ENCODE data around the gene SCUBE1.
"Not testable (repeated sequence)": the region's sequence is repeated elsewhere in the genome, so short reads cannot be mapped to it uniquely, and the experiment has no call there.

Gene SCUBE1

DNA sequence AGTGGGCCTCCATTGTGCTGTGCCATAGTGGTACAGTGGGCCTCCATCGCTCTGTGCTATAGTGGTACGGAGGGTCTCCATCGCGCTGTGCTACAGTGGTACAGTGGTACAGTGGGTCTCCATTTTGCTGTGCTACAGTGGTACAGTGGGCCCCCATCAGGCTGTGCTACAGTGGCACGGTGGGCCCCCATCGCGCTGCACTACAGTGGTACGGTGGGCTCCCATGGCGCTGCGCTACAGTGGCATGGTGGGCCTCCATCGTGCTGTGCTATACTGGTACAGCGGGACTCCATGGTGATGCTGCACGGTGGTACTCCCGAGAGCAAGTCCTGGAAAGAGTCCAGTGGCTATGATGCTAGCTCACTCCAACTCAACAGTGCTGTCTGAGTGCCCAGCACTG lies 51.8 kb downstream of the SCUBE1 start:
- Mint-ChIP-seq H3K9me3 (no peaks in the 10 kb centered on the region), H3K27ac (no peak overlapping the region), H3K36me3 (peaks cover 5% of the 10 kb centered on the region), H3K4me3 (no peak overlapping the region), H3K4me1 (peaks cover 14% of the 10 kb centered on the region)
- ATAC-seq = no peak
- no peak for DNase-seq (ENCODE audit: low spot score in 2 of 2)

DNA sequence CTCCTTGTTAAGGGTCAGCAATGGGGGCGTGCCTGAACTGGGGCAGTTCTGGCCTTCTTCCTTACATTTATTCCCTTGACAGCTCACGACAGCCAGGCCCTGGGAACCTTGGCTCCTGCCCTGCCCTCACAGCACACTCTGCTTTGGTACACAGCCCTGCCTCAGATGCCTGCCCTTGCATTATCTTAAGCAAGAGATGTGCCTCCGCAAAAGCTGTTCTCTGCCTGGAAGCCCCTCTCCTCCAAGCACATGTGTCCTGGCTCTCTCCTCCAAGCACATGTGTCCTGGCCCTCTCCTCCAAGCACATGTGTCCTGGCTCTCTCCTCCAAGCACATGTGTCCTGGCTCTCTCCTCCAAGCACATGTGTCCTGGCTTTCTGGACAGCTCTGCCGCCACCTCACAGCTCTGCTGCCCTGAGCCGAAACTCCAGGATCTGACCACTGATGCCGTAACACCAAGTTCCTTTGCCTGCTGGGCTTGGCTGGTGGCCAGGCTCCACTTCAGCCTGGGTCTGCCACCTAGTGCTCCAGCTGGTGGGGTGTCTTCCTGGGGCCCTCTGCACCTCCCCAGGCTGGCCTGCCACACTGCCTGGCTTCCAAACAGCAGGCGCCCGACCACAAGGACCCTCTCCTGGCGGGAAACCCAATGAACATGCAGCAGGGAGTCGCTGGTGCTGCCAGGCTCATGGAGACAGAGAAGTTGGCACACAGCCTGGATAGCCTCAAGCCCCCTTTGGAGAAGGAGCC lies 53.0 kb downstream of the SCUBE1 start:
- ATAC-seq (no peak), DNase-seq (ENCODE audit: low spot score in 2 of 2) (no peak)
- H3K9me3 Mint-ChIP-seq = no peaks in the 10 kb centered on the region
- peak overlapping the region; percentile 58 for H3K27ac Mint-ChIP-seq
- peaks cover 14% of the 10 kb centered on the region for H3K4me1 Mint-ChIP-seq
- H3K36me3 Mint-ChIP-seq = peaks cover 5% of the 10 kb centered on the region
- no peak overlapping the region for H3K4me3 Mint-ChIP-seq

DNA sequence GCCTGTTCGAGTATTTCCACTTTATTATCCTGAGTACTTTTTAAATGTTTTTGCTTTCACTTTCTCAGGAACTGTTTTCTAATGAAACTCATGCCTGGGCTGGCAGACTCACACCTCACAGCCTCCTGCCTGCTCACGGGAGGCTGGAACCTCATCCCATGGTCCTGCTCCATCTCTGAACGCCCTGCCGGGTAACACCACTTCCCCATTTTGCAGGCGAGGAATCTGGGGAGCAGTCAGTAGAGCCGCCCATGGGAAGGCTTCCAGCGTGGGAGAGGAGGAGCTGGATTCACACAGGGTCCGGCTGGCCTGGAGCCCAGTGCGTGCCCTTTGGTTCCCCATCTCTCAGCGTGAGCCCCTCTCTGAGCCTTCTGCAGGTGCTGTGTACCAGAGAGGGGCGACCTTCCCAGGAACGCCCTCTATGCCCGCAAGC lies 53.6 kb downstream of the SCUBE1 start:
- H3K27ac Mint-ChIP-seq = peak overlapping the region; percentile 58
- no peak overlapping the region for H3K4me3 Mint-ChIP-seq
- peaks cover 14% of the 10 kb centered on the region for H3K4me1 Mint-ChIP-seq
- peaks cover 5% of the 10 kb centered on the region for H3K36me3 Mint-ChIP-seq
- DNase-seq (ENCODE audit: low spot score in 2 of 2) (no peak), ATAC-seq (no peak)
- no peaks in the 10 kb centered on the region for H3K9me3 Mint-ChIP-seq

DNA sequence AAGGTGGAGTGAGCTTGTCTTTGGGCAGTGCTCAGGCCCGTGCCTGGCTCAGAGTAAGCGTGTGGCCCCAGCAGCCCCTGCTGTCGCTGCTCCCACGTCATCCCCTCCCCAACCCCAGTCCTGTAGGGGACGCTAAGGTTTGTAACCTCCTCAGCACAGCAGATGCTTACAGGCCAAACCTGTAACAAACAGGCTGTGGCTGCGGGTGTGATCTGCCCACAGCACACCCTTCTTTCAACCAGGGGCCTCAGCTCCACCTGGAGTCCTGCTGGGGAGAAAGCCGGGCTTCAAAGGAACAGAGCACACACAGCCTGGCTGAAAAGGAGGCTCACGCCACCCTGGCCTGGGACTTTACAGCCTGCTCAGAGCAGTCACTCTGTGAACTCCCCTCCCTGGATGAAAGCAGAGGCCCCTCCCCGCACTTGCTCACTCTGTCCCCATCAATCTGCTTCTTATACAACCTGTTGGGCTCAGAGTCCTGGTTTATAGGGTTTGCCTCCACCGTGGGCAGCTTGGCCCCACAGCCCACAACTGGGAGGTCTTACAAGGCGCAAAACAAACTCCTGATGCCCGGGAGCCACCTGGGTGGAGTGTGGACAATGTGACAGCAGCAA lies 54.3 kb downstream of the SCUBE1 start:
- Mint-ChIP-seq H3K27ac (peak overlapping the region; percentile 58), H3K9me3 (no peaks in the 10 kb centered on the region), H3K36me3 (peaks cover 5% of the 10 kb centered on the region), H3K4me1 (peaks cover 14% of the 10 kb centered on the region), H3K4me3 (no peak overlapping the region)
- peak; percentile 35 for ATAC-seq
- DNase-seq (ENCODE audit: low spot score in 2 of 2) = no peak

DNA sequence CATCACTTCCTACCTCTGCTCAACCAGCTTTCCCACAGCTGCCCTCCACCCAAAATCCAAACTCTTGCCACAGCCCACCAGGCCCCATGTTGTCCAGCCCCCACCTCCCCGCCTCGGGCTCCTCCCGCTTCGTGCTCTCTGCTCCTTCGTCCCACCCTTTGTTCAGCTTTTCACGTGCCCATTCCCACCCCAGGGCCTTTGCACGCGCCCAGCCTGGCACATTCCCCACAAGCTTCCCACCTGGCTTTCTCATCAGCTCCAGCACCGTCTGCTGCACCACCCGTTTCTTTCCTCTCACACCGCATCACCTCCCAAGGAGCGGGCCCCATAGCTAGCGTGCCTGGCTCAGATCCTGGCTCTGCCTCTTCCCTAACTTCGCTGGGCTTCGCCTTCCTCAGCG lies 54.8 kb downstream of the SCUBE1 start:
- Mint-ChIP-seq H3K4me1 (peaks cover 14% of the 10 kb centered on the region), H3K4me3 (no peak overlapping the region), H3K9me3 (no peaks in the 10 kb centered on the region), H3K27ac (peak overlapping the region; percentile 58), H3K36me3 (peaks cover 5% of the 10 kb centered on the region)
- no peak for DNase-seq (ENCODE audit: low spot score in 2 of 2)
- no peak for ATAC-seq

DNA sequence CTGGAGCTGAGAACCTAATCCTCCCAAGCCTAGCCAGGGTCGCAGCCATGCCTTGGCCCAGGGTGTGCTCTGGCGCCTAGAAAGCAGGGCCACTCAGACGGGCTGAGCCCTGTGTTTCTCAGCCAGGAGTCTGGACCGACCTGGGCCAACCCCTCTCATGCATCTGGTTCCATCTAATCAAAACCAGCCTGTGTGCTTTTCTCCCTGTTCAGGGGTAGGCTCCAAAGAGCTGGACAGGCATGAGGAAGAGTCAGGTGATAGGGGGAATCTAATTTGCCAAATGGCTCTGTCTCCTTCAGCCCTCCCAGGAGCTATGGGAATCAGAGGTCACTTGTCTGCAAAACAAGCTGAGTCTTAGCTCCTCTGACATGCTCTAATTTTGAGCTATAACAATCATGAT lies 55.7 kb downstream of the SCUBE1 start:
- Mint-ChIP-seq H3K36me3 (peaks cover 5% of the 10 kb centered on the region), H3K9me3 (no peaks in the 10 kb centered on the region), H3K4me3 (no peak overlapping the region), H3K27ac (no peak overlapping the region), H3K4me1 (peaks cover 15% of the 10 kb centered on the region)
- no peak for DNase-seq (ENCODE audit: low spot score in 2 of 2)
- no peak for ATAC-seq

DNA sequence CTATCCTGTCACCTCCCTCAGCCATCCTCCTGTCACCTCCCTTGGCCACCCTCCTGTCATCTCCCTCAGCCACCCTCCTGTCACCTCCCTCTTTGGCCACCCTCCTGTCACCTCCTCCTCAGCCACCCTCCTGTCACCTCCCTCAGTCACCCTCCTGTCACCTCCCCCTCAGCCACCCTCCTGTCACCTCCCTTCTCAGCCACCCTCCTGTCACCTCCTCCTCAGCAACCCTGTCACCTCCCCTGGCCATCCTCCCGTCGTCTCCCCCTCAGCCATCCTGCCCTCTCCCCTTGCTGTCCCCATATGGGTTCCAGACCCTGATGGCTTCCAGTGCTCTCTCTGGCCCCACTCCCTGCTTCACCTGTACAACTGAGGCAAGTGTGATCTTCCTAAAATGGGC lies 61.8 kb downstream of the SCUBE1 start:
- Mint-ChIP-seq H3K9me3 (no peaks in the 10 kb centered on the region), H3K4me1 (peaks cover 18% of the 10 kb centered on the region), H3K4me3 (no peak overlapping the region), H3K27ac (peak overlapping the region; percentile 7), H3K36me3 (no peaks in the 10 kb centered on the region)
- ATAC-seq = no peak
- DNase-seq (ENCODE audit: low spot score in 2 of 2) = no peak

DNA sequence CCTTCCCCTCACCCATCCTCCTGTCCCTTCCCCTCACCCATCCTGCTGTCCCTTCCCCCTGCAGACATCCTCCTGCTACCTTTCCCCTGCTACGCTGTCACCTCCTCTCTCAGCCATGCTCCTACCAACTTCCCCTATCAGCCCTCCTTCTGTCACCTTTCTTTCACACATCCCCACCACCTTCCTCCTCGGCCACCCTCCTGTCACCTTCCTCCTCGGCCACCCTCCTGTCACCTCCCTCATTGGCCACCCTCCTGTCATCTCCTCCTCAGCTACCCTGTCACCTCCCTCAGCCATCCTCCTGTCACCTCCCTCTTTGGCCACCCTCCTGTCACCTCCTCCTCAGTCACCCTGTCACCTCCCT lies 62.7 kb downstream of the SCUBE1 start:
- not testable (repeated sequence) for H3K4me3 Mint-ChIP-seq; ATAC-seq; H3K36me3 Mint-ChIP-seq; H3K9me3 Mint-ChIP-seq; DNase-seq (ENCODE audit: low spot score in 2 of 2)
- Mint-ChIP-seq H3K27ac (peak overlapping the region; percentile 50), H3K4me1 (peaks cover 24% of the 10 kb centered on the region)

DNA sequence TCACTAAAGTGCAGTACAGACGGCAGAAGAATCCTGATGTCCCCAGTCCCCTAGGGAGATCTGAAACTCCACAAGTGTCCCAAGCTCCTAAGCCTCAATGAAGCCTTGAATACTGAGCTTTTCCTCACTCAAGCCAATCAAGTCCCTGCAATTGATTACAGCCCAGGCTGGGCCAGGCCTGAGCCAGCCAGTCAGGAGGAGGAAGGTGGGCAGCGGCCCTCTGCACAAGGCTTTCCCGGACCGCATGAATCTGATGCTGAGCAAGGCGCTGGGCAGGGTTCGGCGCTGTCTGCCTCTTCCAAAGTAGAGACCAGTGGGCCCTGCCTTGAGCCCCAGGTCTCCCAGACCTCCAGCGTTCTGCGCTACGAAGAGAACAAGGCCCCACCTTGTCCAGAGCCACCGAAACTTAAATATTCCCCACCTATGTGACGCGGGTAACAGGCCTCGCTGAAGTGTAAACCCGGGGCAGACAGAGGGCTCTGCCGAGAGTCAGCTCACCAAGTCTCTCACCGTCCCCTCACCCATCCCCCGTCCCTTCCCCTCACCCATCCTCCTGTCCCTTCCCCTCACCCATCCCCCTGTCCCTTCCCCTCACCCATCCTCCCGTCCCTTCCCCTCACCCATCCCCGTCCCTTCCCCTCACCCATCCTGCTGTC lies 63.2 kb downstream of the SCUBE1 start:
- Mint-ChIP-seq H3K36me3 (no peaks in the 10 kb centered on the region), H3K4me1 (peaks cover 28% of the 10 kb centered on the region), H3K9me3 (no peaks in the 10 kb centered on the region), H3K4me3 (no peak overlapping the region), H3K27ac (peak overlapping the region; percentile 50)
- no peak for ATAC-seq
- no peak for DNase-seq (ENCODE audit: low spot score in 2 of 2)

DNA sequence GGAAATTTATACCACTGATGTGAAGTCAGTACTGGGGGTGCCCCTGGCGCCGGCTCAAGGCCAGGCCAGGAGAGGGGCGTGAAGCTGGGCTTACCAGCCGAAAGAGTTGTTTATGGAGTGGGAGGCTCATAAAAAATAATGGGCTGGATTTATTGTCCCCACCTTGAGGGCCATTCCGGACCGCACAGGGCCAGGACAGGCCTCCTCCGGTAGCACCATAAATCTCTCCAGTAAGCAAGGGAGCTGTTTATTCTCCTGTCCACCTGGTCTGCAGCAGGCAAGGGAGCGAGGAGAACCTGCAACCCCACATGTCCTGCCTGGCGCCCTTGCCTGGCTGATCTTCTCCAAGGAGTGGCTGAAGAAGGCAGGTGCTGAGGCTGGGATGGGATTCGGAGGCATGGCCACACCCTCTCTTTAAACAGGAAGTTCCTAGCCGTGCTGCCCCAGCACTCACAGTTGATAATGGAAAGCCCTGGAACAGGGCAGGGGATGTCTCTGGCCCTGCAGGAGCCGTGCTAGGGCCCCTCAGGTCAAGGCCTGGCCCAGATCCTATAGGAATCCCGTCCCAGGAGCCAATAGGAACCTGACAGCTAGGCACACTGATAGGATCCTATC lies 65.1 kb downstream of the SCUBE1 start:
- no peak for ATAC-seq
- no peaks in the 10 kb centered on the region for H3K36me3 Mint-ChIP-seq
- DNase-seq (ENCODE audit: low spot score in 2 of 2) = no peak
- H3K4me1 Mint-ChIP-seq = peaks cover 34% of the 10 kb centered on the region
- H3K27ac Mint-ChIP-seq = peak overlapping the region; percentile 14
- no peak overlapping the region for H3K4me3 Mint-ChIP-seq
- no peaks in the 10 kb centered on the region for H3K9me3 Mint-ChIP-seq

DNA sequence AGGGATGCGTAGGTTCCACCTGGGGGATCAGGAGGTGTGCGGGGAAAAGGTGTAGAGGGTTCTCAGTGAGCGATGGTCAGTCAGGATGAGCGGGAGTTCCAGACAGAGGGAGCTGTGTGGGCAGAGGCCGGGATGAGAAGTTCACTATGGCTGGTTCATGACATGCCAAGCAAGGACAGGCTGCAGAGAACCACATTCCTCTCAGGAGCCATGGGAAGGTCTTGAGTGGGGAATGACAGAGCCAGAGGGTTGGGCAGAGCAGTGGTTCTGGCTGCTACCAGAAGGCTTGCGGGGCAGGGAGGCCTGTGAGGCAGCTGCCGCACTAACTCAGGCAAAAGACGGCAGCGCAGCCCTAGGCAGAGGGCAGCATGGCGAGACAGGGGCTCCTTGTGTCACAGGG lies 66.1 kb downstream of the SCUBE1 start:
- H3K9me3 Mint-ChIP-seq = no peaks in the 10 kb centered on the region
- no peak overlapping the region for H3K27ac Mint-ChIP-seq
- peaks cover 35% of the 10 kb centered on the region for H3K4me1 Mint-ChIP-seq
- no peak overlapping the region for H3K4me3 Mint-ChIP-seq
- DNase-seq (ENCODE audit: low spot score in 2 of 2) (no peak), ATAC-seq (no peak)
- no peaks in the 10 kb centered on the region for H3K36me3 Mint-ChIP-seq

DNA sequence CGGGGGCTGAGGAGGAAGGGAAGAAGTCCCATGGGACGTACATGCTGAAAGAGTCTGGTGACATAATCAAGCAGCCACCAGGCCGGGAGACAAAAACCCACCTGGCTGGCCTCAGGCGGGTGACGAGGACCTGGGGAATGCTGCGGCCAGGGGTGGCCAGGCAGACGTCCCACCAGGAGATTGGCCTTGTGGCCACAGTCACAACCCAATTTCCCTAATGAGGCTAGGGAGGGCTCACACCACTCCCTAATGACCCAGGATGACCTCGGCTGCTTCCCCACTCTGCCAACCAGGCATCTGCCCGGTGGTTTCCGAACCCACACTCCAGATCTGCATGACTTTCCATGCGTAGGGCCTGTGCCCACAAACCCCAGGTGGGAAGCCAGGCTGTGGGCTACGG lies 66.9 kb downstream of the SCUBE1 start:
- ATAC-seq (no peak), DNase-seq (ENCODE audit: low spot score in 2 of 2) (no peak)
- Mint-ChIP-seq H3K4me1 (peaks cover 27% of the 10 kb centered on the region), H3K4me3 (no peak overlapping the region), H3K36me3 (no peaks in the 10 kb centered on the region), H3K27ac (peak overlapping the region; percentile 3), H3K9me3 (no peaks in the 10 kb centered on the region)

DNA sequence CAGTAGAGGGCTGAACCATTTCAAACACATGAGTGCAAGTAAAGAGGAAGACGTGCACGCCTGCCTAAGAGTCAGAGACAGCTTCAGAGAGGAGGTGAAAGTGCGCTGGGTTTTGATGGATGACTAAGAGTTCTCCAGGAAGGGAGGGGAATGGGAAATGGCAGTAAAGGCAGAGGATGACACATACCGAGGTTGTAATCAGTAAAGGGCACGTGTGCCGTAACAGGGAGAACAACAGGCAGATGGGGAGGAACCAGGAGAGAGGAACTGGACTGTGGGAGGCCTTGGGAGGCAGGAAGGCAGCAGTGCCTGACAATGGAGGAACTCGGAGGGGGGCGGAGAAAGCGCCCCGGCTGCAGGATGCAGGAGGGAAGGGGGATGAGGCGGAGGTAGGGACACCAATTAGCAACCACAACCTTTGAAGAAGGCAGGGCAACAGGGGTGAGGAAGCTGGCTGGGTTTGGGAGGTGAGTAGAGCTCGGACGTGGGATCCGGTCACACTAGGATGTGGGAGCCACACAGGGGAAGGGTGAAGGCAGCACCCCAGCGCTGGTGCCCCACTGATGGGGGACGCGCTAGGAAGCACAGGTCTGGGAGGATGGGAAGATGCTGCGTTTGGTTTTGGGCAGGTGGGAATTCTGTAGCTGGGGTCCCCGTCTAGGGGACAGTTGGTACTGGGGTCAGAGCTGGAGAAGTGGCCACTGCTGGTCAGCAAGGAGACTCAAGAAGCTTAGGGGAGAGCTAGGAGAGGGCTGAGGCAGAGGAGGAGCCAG lies 67.4 kb downstream of the SCUBE1 start:
- Mint-ChIP-seq H3K4me3 (no peak overlapping the region), H3K36me3 (no peaks in the 10 kb centered on the region), H3K9me3 (no peaks in the 10 kb centered on the region), H3K4me1 (peaks cover 27% of the 10 kb centered on the region), H3K27ac (peak overlapping the region; percentile 3)
- DNase-seq (ENCODE audit: low spot score in 2 of 2) = no peak
- no peak for ATAC-seq

DNA sequence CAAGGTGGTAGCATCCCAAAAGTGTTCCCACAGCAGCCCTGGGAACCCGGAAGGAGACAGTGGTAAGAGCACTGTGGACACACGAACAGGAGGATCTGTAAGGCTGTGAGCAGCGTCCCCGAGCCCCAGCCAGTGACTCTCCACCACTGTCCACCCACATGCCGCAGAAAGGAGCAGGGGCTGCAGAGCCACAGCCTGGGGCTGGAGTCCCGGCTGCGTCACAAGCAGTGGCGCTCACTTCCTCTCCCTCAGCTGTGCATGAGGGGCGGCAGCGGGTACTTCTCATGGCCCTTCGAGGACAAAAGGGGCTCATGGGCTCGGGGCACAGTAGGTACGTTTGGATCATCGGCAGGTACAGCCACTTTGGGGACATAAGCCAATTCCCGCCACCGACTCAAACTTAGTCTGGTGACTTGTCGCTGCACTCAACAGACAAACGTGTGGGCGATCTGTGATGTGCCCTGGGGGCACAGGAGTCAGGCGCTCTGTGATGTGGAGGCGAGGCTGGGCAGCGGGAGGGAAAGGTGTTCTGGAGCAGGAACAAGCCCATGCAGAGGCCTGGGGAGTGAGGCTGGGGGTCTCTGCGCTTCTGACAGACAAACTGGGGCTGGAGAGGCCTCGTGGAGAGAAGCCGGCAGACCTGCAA lies 68.5 kb downstream of the SCUBE1 start:
- Mint-ChIP-seq H3K4me1 (peaks cover 27% of the 10 kb centered on the region), H3K4me3 (no peak overlapping the region)

More for the DNA sequence above, 68.5 kb downstream of the SCUBE1 start:
- DNase-seq (ENCODE audit: low spot score in 2 of 2) (no peak), ATAC-seq (no peak)
- H3K27ac Mint-ChIP-seq = no peak overlapping the region
- no peaks in the 10 kb centered on the region for H3K9me3 Mint-ChIP-seq
- no peaks in the 10 kb centered on the region for H3K36me3 Mint-ChIP-seq
